ENCODE results near the gene CACNA1E.

The CACNA1E gene

GRCh38 chr1:181777286-181777685 is 294.0 kb downstream of the CACNA1E start:
- no peak overlapping the region for H3K4me3 Mint-ChIP-seq

GRCh38 chr1:181777812-181778211 is 294.5 kb downstream of the CACNA1E start:
- no peaks in the 10 kb centered on the region for H3K4me1 Mint-ChIP-seq
- no peaks in the 10 kb centered on the region for H3K9me3 Mint-ChIP-seq
- H3K27me3 Mint-ChIP-seq (ENCODE audit: low read depth) = peaks cover 9% of the 10 kb centered on the region
- no peaks in the 10 kb centered on the region for H3K36me3 Mint-ChIP-seq (ENCODE audit: low read depth)
- H3K27ac Mint-ChIP-seq = no peak overlapping the region
- no peak for TF ChIP-seq CTCF (IDR thresholded peaks at IDR 0.05; ENCODE audit: unreplicated experiment in 3 of 3)
- H3K4me3 Mint-ChIP-seq = no peak overlapping the region

More at GRCh38 chr1:181777286-181777685, 294.0 kb downstream of the CACNA1E start:
- no peak for TF ChIP-seq CTCF (IDR thresholded peaks at IDR 0.05; ENCODE audit: unreplicated experiment in 3 of 3)
- Mint-ChIP-seq H3K4me1 (no peaks in the 10 kb centered on the region), H3K36me3 (ENCODE audit: low read depth) (no peaks in the 10 kb centered on the region), H3K9me3 (no peaks in the 10 kb centered on the region), H3K27me3 (ENCODE audit: low read depth) (peaks cover 9% of the 10 kb centered on the region), H3K27ac (no peak overlapping the region)

- Mint-ChIP-seq H3K27me3 (ENCODE audit: low read depth) (peaks cover 12% of the 10 kb centered on the region), H3K9me3 (no peaks in the 10 kb centered on the region), H3K4me3 (no peak overlapping the region), H3K4me1 (no peaks in the 10 kb centered on the region), H3K36me3 (ENCODE audit: low read depth) (no peaks in the 10 kb centered on the region), H3K27ac (no peak overlapping the region)
- TF ChIP-seq CTCF (IDR thresholded peaks at IDR 0.05; ENCODE audit: unreplicated experiment in 3 of 3) = no peak
Measured at GRCh38 chr1:181778640-181779260, 295.4 kb downstream of the CACNA1E start.

GRCh38 chr1:181779343-181779742 is 296.0 kb downstream of the CACNA1E start:
- Mint-ChIP-seq H3K9me3 (no peaks in the 10 kb centered on the region), H3K4me3 (no peak overlapping the region), H3K27ac (no peak overlapping the region), H3K27me3 (ENCODE audit: low read depth) (peaks cover 12% of the 10 kb centered on the region), H3K4me1 (no peaks in the 10 kb centered on the region), H3K36me3 (ENCODE audit: low read depth) (no peaks in the 10 kb centered on the region)
- no peak for TF ChIP-seq CTCF (IDR thresholded peaks at IDR 0.05; ENCODE audit: unreplicated experiment in 3 of 3)

- H3K36me3 Mint-ChIP-seq (ENCODE audit: low read depth) = no peaks in the 10 kb centered on the region
- TF ChIP-seq CTCF (IDR thresholded peaks at IDR 0.05; ENCODE audit: unreplicated experiment in 3 of 3) = no peak
- H3K4me3 Mint-ChIP-seq = no peak overlapping the region
- peaks cover 8% of the 10 kb centered on the region for H3K27me3 Mint-ChIP-seq (ENCODE audit: low read depth)
- no peaks in the 10 kb centered on the region for H3K4me1 Mint-ChIP-seq
- H3K27ac Mint-ChIP-seq = no peak overlapping the region
- H3K9me3 Mint-ChIP-seq = no peaks in the 10 kb centered on the region
Measured at GRCh38 chr1:181783208-181783607, 299.9 kb downstream of the CACNA1E start.

- no peaks in the 10 kb centered on the region for H3K36me3 Mint-ChIP-seq (ENCODE audit: low read depth)
- peaks cover 8% of the 10 kb centered on the region for H3K27me3 Mint-ChIP-seq (ENCODE audit: low read depth)
- H3K27ac Mint-ChIP-seq = no peak overlapping the region
- no peaks in the 10 kb centered on the region for H3K9me3 Mint-ChIP-seq
- H3K4me1 Mint-ChIP-seq = no peaks in the 10 kb centered on the region
- H3K4me3 Mint-ChIP-seq = no peak overlapping the region
- no peak for TF ChIP-seq CTCF (IDR thresholded peaks at IDR 0.05; ENCODE audit: unreplicated experiment in 3 of 3)
Measured at GRCh38 chr1:181784039-181784683, 300.8 kb downstream of the CACNA1E start.

Data from nephron (organoid).